Left ventricle myocardium inferior (tissue), 1 donor: ENCODE results near the gene SRRD. TPM values are rescaled to one million over a fixed set of nuclear protein-coding genes. Genes with fewer than 3 reads are reported as not detected.
A peak's percentile ranks its signal among the peaks of the same experiment; 100 is the strongest.

ENCODE experiments used
- DNase-seq: peaks from one replicate; pipeline ENCODE4 v3.0.0-alpha.2; 2020
- H3K27ac ChIP-seq: fragments of 200-600 bp; replicated peaks from 2 replicates; pipeline ENCODE4 v1.8.0; 2021
- H3K27me3 ChIP-seq: fragments of 200-600 bp; 2 replicates; pipeline ENCODE4 v1.8.0; 2021; ENCODE audit warnings: low read depth
- H3K36me3 ChIP-seq: fragments of 200-600 bp; 2 replicates; pipeline ENCODE4 v1.8.0; 2021
- H3K4me1 ChIP-seq: fragments of 200-600 bp; 2 replicates; pipeline ENCODE4 v1.8.0; 2021
- H3K4me3 ChIP-seq: fragments of 200-600 bp; 2 replicates; pipeline ENCODE4 v1.8.0; 2021; ENCODE audit warnings: mild to moderate bottlenecking, moderate library complexity
- H3K9me3 ChIP-seq: fragments of 200-600 bp; replicated peaks from 2 replicates; pipeline ENCODE4 v1.8.0; 2021
- intact Hi-C: fragments of 100-400 bp; cut with micrococcal nuclease; formaldehyde crosslinking; loops from one replicate; pipeline ENCODE4 v1.11.0; 2022
- total RNA-seq: library from RNA; stranded (reverse); fragmentation: NEBNext Ultra II Directional; extraction: Animal tissue kit (Norgen Biotek cat#: 25700); gene quantifications from one replicate; pipeline ENCODE4 v1.2.1, GENCODE V29; 2021
- TF ChIP-seq, protein P1 (sequence below): fragments of 200-600 bp; IDR thresholded peaks from 2 replicates; pipeline ENCODE4 v1.8.0; 2021; ENCODE audit warnings: antibody characterized with exemption, mild to moderate bottlenecking, borderline replicate concordance
- donor health status: DM: no; HTN: yes; CAD: no; lungs with severe emphysema.

Gene SRRD
- total RNA-seq, 1 donor from 2014 or later = 23.5 TPM

DNA sequence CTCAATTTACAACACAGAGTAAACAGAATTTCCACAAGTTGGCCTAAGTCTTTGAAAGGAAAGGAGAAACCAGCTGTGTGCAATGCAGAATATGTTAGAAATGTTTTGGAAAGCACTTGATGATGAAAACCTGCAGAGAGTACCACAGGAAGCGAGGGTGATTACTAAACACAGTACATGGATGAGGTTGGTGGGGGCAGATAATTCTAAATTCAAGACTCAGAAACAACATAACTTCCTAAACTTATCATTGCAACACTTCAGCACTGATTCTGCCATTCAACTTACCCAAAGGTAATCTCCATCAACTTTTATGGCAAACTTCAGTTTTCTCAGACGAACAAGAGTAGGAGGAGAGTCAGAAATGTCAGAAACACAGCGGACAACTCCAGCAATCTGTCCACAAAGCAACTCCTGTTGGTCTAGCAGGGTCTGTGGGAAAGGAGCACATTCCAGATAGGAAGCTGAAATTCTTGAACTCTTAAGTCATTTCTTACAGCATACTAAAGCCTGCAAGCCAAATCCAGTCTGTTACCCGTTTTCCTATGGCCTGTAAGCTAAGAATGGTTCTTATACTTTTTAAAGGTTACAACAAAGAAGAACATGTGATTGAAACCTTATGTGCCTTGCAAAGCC, 6.9 kb upstream of the SRRD start:
- no peaks in the 10 kb centered on the region for H3K9me3 ChIP-seq
- TF ChIP-seq, protein P1, sequence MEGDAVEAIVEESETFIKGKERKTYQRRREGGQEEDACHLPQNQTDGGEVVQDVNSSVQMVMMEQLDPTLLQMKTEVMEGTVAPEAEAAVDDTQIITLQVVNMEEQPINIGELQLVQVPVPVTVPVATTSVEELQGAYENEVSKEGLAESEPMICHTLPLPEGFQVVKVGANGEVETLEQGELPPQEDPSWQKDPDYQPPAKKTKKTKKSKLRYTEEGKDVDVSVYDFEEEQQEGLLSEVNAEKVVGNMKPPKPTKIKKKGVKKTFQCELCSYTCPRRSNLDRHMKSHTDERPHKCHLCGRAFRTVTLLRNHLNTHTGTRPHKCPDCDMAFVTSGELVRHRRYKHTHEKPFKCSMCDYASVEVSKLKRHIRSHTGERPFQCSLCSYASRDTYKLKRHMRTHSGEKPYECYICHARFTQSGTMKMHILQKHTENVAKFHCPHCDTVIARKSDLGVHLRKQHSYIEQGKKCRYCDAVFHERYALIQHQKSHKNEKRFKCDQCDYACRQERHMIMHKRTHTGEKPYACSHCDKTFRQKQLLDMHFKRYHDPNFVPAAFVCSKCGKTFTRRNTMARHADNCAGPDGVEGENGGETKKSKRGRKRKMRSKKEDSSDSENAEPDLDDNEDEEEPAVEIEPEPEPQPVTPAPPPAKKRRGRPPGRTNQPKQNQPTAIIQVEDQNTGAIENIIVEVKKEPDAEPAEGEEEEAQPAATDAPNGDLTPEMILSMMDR = no peak
- intact Hi-C loops = no loop called here

GRCh38 chr22:26477341-26477731, 6.3 kb upstream of the SRRD start:
- no peak for DNase-seq
- no peaks in the 10 kb centered on the region for H3K9me3 ChIP-seq
- TF ChIP-seq, protein P1 = no peak

More for the DNA sequence above, 6.9 kb upstream of the SRRD start:
- Histone ChIP-seq H3K4me1 (peaks cover 32% of the 10 kb centered on the region), H3K27me3 (no peaks in the 10 kb centered on the region), H3K27ac (no peak overlapping the region), H3K36me3 (peaks cover 61% of the 10 kb centered on the region), H3K4me3 (no peak overlapping the region)
- DNase-seq = no peak

DNA sequence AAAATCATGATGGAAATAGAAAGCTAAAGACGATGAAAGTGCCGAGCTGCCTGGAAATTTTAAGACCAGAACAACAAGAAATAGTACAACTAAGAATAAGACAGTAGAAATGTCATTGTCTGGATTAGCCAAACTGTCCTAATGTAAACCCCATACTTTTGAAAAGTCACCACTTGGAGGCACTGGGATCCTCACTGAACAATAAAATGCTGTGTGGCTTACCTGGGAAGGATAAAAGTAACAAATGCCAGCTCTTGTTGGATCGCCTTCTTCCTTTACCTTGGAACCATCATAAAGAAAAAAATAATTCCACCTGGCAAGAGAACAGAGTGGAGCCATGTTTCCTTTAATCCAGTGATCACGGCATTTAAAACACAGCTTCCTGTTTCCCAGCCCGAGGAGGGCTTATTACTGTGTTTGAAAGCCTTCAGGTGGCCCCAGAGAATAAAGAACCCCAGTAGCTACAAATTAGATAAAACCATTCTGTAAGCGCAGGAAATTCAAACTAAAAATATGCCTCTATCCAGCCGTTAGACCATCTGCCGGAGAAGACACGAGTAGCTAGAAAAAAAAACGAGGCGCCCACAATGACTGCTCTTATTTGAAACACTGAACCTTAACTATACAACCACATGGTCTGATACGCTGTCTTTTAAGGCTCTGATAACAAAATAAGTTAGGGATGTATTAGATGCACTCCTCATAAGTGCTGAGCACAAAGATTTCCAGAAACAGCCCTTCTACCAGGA, 4.5 kb upstream of the SRRD start:
- Histone ChIP-seq H3K27ac (no peak overlapping the region), H3K4me1 (peaks cover 55% of the 10 kb centered on the region), H3K27me3 (no peaks in the 10 kb centered on the region), H3K36me3 (peaks cover 39% of the 10 kb centered on the region), H3K9me3 (no peaks in the 10 kb centered on the region), H3K4me3 (peak overlapping the region; percentile 37)
- DNase-seq = no peak
- TF ChIP-seq, protein P1 = peak; percentile 8
- intact Hi-C loops = no loop called here

More at GRCh38 chr22:26477341-26477731, 6.3 kb upstream of the SRRD start:
- H3K27me3 ChIP-seq = no peaks in the 10 kb centered on the region
- peaks cover 56% of the 10 kb centered on the region for H3K36me3 ChIP-seq
- peaks cover 38% of the 10 kb centered on the region for H3K4me1 ChIP-seq
- no peak overlapping the region for H3K4me3 ChIP-seq
- intact Hi-C loops = no loop called here
- no peak overlapping the region for H3K27ac ChIP-seq

DNA sequence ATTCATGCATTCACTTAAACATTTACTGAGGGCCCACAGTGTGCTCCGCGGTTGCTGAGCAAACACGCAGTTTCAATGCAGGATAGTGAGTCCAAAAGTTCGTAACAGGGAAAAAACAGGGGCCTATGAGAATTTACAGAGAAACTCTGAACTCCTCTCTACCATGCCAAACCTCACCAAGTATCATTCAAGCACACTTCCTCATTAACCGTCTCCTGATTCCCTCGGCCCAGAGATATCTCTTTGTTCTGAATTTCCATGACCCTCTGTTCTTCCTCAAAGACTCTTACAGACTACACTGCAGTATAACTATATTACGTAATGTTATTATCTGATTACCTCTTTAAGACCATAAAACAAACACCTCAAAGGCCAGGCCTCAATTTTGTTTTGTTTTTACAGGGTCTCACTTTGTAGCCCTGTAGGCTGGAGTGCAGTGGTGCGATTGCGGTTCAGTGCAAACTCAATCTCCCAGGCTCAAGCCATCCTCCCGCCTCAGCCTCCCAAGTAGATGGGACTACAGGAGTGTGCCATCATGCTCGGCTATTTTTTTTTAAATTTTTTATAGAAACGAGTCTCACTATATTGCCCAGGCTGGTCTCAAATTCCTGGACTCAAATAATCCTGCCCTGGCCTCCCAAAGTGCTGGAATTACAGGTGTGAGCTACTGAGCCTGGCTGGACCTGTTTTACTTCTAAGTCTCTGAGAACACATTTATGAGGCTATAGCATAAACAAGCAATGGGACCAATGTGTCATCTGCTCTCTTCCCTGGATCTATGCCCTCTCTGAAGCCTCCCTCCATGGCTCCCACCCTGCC, 3.7 kb upstream of the SRRD start:
- Histone ChIP-seq H3K4me3 (peak overlapping the region; percentile 37), H3K27ac (no peak overlapping the region), H3K9me3 (no peaks in the 10 kb centered on the region), H3K4me1 (peaks cover 63% of the 10 kb centered on the region), H3K36me3 (peaks cover 31% of the 10 kb centered on the region), H3K27me3 (no peaks in the 10 kb centered on the region)
- intact Hi-C loops = no loop called here
- no peak for DNase-seq
- TF ChIP-seq, protein P1 = no peak

- H3K27ac ChIP-seq = no peak overlapping the region
- no peak for DNase-seq
- intact Hi-C loops = no loop called here
- no peaks in the 10 kb centered on the region for H3K27me3 ChIP-seq
- TF ChIP-seq, protein P1 = no peak
- H3K4me1 ChIP-seq = peaks cover 69% of the 10 kb centered on the region
- H3K9me3 ChIP-seq = no peaks in the 10 kb centered on the region
- no peak overlapping the region for H3K4me3 ChIP-seq
- peaks cover 26% of the 10 kb centered on the region for H3K36me3 ChIP-seq
Observed at GRCh38 chr22:26480611-26480932, 3.1 kb upstream of the SRRD start.
